DMS153 treated with DMSO at 0.1 percent for 48 hours (cell line): ENCODE measurements around the gene TRPM1.

ENCODE experiments used
- DNase-seq: peaks from one replicate; lab custom pipeline; 2025; ENCODE audit not compliant: unreplicated experiment; lab: John Stamatoyannopoulos, UW

Gene TRPM1

DNA sequence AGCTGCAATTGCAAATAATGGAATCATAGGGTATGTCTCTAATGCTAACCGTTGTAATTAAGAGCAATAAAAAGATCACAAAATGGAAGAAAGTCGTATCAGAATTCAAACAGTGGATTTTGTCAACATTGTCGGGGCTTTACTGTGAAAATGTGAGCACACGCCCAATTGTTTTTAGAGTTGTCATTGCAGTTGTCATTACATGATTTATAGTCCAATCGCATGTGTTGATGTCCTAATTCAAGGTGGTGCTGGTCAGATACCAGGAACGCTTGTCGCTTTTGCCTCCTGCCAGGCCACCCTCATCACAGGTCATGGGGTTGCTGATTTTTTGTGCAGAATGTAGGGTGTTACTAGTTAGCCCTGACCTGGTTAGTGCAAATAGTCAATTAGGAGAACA lies 16.2 kb downstream of the TRPM1 start:
- DNase-seq, result no peak

- DNase-seq, result no peak
Observed at GRCh38 chr15:31084176-31084575, 17.3 kb downstream of the TRPM1 start.

DNA sequence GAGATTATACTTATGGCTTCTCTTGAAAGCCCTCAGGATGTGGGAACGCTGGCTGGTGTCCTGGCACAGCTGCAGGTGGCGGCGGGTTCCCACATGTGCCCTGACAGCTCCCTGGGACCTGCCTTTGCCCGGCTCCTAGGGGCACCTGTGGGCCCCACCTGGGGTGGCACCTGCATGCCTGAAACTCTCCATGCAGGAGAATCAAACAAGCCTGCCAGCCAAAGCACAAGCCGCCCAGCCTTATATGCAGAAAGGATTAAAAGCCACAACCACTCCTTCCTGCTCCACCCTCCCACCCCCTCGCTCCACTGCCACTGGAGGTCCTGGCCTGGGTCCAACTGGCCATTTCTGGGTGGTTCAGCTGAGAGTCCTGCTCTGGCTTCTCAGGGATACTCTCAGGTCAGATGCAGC lies 18.1 kb downstream of the TRPM1 start:
- DNase-seq, result no peak

- no peak for DNase-seq
Observed at GRCh38 chr15:31082771-31083369, 18.7 kb downstream of the TRPM1 start.

- DNase-seq, result no peak
Observed at GRCh38 chr15:31081588-31082250, 19.8 kb downstream of the TRPM1 start.

DNA sequence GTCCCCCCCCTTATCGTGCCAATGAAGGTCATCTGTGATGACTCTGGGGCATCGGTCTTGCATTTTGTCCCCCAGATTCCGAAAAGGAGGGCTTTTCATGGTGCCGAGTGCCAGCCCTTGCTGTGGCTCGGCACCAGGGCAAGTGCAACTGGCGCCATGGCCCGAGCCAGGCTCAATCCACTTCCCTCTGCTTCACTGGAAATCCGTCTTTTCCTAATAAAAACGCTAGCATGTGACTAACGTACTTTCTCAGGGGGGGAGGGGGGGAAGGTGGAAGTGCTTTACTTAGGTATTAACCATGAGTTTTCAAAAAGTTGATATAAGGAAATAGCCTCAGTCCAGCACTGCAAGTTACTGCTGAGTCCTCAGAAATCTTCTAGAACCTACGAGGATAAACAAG lies 20.5 kb downstream of the TRPM1 start:
- no peak for DNase-seq

DNA sequence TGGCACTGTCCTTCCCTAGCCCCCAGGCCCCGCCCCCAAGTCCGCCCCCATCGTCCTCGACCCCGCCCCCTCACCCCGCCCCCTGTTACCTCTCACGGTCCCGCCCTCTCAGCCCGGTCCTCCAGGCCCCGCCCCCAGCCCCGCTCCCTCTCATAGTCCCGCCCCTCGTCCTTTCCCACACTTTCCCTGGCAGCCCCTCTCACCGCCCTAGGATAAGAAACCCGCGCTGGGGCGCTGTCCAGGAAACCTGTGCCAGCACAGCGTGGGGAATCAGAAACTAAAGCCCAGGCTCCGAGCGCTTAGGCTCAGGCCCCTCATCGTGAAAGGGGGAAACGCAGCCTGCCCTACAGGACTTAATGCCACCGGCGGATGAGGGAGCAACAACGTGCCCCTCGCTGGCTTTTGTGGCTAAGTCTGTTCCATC lies 20.9 kb downstream of the TRPM1 start:
- no peak for DNase-seq

DNA sequence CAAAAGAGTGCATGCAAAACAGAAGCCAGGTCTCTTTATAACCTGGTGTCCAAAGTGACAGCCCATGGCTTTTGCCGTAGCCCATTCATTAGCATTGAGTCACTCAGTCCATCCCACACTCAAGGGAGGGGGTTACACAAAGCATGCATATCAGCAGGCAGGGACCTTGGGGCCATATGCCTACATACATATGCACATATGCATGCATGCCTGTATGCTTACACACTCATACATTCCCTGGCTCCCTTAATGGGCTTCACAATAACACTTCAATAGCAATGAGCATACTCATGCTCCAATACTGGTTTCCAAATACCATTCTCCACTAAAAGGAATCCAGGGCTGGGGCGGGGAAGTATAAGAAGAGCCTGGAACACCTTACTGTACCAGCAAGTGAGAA lies 22.0 kb downstream of the TRPM1 start:
- no peak for DNase-seq

GRCh38 chr15:31078471-31078870 lies 23.1 kb downstream of the TRPM1 start:
- DNase-seq, result no peak

- DNase-seq, result no peak
Observed at GRCh38 chr15:31077941-31078340, 23.6 kb downstream of the TRPM1 start.

DNA sequence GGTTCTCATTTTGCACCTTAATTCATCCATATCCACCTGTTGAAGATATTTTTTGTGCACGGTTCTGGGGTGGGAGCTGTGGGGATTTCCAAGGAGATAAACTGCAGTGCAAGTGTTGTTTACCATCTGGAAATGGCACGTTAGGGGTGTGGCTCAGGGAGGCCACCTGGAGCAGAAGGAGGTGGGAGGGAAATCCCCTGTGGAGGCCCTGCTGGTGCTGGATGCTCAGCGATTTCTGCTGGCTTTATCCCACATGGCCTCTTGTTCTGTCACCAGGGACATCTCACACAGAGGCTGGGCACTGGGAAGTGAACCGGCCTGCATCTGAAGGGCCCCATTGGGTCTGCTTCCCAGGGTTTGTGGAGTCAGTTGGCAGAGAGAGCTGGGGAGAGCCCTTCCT lies 24.3 kb downstream of the TRPM1 start:
- DNase-seq, result no peak

DNA sequence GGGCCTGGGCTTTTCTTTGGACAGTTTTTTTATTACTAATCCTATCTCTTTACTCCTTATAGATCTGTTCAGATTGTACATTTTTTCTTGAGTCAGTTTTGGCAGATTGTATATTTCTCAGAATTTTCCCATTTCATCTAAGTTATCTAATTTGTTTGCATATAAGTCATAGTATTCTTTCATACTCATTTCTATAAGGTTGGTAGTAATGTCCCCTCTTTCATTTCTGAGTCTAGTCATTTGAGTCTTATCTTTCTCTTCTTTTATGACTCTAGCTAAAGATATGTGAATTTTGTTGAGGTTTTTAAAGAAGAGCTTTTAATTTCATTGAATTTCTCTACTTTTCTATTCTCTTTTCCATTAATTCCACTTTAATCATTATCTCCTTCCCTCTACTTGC lies 27.2 kb downstream of the TRPM1 start:
- no peak for DNase-seq

GRCh38 chr15:31070867-31071266 lies 30.7 kb downstream of the TRPM1 start:
- no peak for DNase-seq

- no peak for DNase-seq
Observed at GRCh38 chr15:31069360-31070000, 32.0 kb downstream of the TRPM1 start.

GRCh38 chr15:31067890-31068603 lies 33.5 kb downstream of the TRPM1 start:
- DNase-seq, result no peak

- no peak for DNase-seq
Observed at GRCh38 chr15:31065824-31066223, 35.7 kb downstream of the TRPM1 start.

DNA sequence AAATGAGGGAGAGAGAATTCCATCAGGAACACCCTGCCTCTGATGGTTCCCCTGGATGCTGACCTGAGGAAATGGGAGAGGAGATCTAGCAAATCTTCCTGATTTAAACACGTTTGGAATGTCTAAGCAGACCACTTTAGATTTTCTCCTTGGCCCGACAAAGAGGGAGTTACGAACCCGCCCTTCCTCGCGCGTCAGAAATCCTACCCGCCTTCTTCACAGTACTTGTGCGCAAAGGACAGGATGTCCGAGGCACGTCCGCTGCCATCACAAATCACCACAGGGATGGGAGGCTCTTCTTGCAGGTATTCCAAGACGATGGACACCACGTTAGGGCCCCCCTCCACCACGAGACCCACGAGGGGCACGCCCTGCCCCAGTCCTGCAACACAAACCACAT lies 38.6 kb downstream of the TRPM1 start:
- no peak for DNase-seq

DNA sequence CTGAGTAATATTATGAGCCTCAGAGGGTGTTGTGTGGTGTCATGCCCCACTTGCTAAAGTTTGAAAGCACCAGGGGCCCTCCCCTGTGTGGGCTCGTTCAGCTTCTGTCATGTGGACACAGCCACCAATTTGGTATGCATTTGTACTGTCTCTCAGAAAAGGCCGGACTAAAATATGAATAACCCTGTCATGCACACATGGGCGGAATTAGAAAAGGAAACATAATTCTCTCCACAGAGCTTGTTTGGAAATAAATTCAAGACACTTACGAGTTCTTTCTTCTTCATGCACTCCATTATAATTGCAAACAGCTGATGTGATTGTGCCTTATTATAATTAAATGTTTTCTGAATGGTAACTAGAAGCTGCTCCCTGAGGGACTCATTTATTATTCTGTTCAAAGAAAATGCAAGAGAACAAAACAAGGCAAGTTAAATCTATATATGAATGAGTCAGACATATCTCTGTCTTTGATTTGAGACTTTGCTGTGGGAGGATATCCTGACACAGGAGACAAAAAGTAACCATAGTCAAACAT lies 39.1 kb downstream of the TRPM1 start:
- DNase-seq, result no peak

- DNase-seq, result no peak
Observed at GRCh38 chr15:31060429-31061140, 40.9 kb downstream of the TRPM1 start.

GRCh38 chr15:31058236-31058962 lies 43.1 kb downstream of the TRPM1 start:
- DNase-seq, result no peak
